SHP77 (cell line): ENCODE measurements around the gene DPEP2NB.
"Not testable (repeated sequence)": the region's sequence is repeated elsewhere in the genome, so short reads cannot be mapped to it uniquely, and the experiment has no call there.

Source experiments
- DNase-seq, 2 experiments: peaks; one replicate each; lab custom pipeline; 2025; lab: John Stamatoyannopoulos, UW

The DPEP2NB gene

DNA sequence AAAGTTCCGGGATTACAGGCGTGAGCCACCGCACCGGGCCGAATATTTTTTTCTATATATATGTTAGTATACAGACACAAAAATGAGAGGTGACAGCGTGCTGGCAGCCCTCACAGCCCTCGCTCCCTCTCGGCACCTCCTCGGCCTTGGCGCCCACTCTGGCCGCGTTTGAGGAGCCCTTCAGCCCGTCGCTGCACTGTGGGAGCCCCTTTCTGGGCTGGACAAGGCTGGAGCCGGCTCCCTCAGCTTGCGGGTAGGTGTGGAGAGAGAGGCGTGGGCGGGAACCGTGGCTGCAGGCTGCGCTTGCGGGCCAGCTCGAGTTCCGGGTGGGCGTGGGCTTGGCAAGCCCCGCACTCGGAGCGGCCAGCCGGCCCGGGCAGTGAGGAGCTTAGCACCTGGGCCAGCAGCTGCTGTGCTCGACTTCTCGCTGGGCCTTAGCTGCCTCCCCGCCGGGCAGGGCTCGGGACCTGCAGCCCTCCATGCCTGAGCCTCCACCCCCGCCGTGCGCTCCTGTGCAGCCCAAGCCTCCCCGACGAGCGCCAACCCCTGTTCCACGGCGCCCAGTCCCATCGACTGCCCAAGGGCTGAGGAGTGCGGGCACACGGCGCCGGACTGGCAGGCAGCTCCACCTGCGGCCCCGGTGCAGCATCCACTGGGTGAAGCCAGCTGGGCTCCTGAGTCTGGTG, 33.6 kb downstream of the DPEP2NB start:
- no peak for DNase-seq

DNA sequence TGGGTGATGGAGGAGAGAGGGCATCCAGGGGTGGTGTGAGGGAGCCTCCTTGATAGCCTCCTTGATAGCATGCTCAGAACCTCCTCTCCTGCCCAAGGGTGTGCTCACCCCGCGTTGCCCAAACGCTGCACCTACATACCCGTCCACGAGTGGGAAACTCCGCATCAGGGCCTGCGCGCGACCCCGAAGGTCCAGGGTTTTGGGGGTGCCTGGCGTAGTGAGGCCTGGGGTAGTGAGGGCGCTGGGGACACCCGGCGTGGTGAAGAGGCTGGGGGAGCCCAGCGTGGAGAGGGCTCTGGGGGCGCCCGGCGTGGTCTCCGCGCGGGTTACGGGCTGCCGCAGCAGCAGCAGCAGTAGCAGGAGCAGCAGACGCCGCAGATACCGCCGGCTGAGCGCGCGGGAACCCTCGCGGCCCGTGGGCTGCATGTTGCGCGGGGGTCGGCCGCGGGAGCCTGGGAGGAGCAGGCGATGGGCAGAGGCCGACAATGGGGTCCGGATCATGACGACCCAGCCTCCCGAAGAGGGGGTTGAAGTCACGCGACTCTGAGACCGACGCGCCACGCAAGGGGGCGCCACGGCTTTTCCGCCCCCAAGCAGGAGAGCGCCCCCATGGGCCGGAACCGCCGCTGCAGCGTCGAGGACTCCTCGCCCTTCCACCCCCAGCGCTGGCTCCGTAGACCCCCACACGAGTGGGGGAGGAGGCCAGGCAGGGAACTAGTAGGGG, 35.6 kb downstream of the DPEP2NB start, which contains the start of gene DPEP3:
TSS of gene DPEP3 (minus strand) at position 545 of the 724 bp plus-strand sequence. CDS start at position 426, 119 bp downstream.
- DNase-seq = no peak

DNA sequence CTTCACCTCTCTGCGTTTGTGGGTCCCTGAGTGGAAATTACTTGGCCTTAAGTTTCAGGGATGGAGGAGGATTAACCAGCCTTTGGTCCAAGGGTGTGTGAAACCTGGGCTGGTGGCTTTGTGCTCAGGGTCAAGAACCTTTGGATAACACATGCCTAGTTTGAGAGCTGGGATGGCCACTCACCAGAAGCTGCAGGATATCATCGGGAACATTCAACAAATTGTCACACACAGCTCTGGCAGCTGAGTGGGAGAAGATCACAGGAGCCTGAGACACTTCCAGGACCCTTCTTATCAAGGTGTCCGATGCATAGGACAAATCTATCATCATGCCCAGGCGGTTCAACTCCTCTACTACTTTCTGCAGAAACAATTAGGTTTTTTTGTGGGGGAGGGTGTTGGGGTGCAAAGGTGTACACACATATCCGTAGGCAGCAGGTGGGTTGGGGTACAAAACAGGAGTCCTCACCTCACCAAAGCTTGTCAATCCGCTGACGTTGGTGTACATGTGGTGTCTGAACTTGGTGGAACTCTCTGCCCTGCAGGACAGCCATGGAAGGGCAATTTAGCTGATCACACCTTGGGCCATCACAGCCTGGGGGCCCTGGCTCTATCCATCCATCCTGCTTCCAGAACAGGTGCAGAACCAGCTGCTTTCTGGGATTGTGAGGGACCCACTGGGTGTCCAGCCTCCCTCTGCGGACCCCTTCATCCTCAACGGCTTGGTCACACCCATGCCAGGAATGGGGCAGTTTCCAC, 38.1 kb downstream of the DPEP2NB start:
- no peak for DNase-seq

DNA sequence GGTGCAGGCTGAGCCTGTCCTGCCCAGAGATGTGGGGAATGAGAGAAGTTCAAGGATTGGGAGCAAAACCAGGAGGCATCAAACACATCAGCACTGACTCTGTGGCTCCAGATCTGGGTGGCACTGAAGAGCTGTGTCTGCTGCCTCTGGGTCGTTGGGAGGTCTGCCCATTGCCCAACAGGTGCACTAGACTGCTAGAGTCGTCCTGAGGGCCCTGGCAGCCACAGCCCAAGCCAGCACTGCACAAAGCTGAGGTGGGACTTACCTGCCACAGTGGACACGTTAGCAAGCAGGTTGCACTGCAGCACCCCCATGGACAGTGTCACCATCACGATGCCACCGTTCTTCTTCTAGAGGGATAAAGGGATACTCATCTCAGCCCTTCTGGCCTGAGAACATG, 38.7 kb downstream of the DPEP2NB start:
- DNase-seq = no peak

DNA sequence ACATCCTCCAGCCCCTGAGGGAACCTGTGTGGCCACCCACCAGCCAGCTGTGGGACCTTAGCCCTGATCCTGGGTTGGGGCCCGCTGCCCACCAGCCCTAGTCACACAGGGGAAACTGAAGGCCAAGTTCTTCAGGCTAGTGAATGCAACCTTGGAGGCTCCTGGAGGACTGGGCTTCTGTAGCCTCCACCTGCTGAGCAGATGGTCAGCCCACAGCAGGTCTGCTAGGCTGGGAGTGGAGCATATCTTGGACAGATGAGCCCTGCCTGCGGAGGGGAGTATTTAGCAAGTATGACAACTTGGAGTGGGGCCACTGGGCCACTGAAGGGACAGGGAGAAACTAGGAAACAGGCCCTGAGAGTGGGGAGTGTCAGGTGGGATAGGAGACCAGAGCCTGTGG, 39.5 kb downstream of the DPEP2NB start:
- DNase-seq = no peak

DNA sequence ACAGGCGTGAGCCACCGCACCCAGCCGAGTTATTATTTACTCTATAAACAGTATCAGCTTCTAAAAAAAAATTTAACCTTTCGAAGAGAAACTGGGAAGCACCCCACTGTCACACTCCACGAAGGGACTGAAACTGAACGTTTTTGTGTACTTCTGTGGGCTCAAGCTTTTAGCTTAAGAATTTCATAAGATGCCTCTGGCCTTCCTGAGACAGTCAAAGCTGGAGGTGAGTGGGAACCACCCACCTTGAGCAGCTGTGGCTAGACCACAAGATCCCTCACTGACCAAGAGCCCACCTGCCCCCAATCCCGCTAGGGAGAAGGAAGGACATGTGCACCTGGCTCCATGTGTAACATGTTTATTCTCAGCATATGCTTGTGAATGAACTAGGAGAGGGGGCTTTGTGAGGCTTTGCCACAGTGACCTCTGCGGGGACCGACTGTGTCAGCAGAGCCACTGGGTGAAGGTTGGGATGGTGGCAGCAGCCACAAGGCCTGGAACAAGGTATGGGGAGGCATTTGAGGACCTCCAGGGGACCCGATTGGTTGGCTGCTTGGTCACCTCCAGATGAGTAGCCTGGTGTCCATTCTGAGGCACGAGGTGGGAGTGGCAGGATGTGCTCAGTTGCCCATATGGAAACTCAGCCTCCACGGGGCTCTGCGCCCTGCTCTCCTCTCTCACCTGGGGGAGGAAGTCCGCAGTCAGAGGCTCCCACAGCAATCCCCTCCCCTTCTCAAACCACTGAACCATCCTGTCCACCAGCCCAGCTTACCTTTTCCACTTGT, 40.2 kb downstream of the DPEP2NB start:
- DNase-seq = no peak

DNA sequence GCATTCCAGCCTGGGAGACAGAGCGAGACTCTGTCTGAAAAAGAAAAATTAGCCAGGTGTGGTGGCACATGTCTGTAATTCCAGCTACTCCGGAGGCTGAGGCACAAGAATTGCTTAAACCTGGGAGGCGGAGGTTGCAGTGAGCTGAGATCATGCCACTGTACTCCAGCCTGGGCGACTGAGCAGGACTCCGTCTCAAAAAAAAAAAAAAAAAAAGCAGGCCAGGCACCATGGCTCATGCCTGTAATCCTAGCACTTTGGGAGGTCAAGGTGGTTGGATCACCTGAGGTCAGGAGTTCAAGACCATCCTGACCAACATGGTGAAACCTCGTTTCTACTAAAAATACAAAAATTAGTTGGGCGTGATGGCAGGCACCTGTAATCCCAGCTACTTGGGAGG, 43.4 kb downstream of the DPEP2NB start:
- not testable (repeated sequence) for DNase-seq

DNA sequence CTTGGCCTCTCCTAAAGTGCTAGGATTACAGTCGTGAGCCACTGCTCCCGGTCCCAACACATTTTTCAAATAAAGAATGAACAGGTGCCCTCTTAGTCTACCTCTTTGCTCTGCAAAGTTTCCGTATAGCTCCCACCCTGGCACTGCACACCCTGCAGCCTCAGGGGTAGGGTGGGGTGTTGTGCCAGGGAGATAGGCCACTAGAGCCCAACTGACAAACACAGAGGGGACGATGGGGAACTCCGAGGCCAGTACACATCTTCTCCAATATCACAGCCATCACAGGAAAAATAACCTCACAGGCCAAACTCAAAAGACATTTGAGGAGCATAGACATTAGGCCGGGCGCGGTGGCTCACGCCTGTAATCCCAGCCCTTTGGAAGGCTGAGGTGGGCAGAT, 44.6 kb downstream of the DPEP2NB start:
- no peak for DNase-seq

DNA sequence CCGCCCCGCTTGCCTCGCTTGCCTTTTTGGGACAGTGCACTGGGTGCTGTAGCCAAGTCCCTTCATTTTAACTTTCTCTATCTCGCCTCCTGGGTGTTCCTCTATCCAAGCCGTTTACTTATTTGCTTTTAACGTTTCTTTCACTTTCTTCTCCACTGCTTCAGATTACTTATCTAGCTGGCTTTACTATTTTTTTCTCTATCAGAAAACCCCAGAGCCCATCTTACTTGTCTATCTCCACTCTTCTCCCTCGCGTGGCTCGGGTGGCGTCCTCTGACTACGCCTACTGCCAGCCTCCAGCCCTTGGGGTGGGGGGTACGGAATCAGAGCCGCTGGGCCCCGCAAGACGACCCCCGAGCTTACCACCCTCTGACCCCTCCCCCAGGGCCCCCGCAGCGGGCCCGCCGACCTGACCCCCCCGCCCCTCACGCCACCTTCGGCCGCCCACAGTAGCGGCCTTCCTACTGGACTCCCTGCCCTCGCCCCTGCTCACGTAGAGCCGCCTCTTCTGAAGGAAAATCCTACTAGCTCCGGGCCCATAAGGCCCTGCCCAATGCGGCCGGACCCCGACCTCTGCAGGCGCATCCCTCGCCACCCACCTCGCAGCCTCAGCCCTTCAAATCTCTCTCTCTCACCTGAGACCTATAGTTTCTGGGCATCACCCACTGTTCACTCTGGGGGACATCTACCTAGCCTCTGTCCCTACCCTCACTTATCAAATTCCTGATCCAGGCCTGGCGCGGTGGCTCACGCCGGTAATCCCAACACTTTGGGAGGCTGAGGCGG, 46.3 kb downstream of the DPEP2NB start:
- no peak for DNase-seq

DNA sequence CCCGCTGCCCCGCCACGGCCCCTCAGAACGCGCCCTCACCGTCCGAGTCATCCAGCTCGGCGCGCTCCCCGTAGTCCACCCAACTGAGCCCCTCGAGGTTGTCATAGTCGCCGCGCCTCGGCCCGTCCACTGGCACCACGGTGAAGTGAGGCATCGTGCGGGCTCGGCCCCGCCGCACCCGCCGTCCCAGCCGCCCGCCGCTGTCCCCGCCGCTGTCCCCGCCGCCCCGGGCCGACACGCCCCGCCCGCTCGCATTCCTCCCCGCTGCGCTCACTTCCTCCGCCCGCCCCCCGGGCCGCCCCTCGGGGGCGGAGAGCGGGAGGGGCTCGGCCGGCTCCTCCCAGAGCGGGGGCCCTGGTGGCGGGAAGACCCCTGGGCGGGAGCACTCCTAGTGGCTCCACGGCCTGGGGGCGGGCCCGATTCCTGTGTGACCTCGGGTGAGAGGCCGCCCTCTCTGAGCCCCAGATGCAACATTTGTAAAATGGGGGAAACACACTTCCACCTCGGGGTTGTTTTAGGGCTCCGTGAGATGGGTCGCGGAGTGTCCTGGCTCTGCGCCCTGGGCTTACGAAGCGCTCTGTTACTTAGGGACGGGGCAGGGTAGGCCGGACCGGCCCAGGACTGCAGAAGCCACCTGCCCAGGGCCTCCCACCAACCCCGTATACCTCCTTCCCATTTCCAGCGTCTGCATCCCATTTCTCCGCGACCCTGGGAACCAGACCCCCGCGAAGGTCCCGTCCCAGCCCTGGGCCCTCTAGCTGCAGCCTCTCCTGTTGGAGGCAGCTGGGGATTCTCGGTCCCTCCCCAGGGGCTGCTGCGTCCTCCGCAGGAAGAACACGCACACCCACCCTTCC, 47.1 kb downstream of the DPEP2NB start, which contains the start of gene SLC12A4:
TSS of gene SLC12A4 (minus strand) at position 238 of the 854 bp plus-strand sequence. CDS start at position 154, 84 bp downstream.
- DNase-seq = peak in 1 of 2 experiments; percentile 30

DNA sequence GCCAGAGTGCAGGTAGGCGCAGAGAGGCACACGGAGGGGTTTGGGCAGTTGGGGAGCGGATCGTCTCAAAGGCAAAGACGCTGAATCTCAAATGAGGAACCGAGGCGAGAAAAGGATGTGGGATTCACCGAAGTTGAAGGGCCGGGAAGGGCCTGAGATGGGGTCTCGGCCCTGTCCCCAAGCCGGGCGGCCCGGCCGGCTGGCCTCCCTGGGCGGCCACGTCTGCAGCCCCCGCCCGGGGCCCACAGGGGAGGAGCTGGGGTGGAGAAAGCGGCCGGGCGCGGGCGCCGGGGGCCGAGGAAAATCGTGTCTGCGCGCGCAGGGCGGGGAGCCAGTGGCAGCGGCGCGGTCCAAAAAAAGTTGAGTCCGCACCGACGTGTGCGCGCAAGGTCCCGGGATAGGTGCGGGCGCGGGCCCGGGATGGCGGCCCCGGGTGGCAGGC, 47.7 kb downstream of the DPEP2NB start:
- DNase-seq = no peak

DNA sequence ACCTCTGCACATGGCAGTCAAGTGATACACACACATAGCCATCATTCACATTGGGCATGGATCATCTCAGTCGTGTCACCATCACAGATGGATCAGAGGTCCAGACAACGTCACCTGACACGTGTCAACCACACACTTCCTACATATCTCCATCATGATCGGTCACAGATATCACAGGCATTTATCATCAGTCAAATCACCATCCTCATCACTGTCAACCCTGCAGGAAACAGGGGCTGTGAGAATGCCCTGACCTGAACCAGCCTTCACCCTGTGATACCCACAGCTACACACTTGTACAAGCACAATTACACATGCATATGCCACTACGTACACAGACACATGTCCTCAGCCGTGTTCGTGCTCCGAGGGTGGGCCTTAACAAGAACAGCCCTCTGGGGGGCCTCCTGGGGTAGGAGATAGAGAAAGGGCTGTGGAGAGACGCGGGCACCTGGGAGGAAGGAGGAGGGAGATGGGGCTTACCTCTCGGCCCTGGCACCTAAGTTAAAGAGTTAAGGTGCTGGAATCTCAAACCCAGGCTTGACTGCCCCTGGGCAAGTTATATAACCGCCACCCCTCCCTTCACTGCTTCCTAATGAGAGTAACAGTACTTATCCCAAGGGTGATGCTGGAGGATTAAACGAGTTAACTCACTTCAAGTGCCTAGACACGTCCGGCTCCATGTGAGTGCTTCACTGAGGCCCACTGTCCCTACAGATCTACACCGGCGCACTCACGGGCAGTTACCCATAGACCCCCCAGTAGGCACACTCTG, 48.3 kb downstream of the DPEP2NB start:
- DNase-seq = no peak

DNA sequence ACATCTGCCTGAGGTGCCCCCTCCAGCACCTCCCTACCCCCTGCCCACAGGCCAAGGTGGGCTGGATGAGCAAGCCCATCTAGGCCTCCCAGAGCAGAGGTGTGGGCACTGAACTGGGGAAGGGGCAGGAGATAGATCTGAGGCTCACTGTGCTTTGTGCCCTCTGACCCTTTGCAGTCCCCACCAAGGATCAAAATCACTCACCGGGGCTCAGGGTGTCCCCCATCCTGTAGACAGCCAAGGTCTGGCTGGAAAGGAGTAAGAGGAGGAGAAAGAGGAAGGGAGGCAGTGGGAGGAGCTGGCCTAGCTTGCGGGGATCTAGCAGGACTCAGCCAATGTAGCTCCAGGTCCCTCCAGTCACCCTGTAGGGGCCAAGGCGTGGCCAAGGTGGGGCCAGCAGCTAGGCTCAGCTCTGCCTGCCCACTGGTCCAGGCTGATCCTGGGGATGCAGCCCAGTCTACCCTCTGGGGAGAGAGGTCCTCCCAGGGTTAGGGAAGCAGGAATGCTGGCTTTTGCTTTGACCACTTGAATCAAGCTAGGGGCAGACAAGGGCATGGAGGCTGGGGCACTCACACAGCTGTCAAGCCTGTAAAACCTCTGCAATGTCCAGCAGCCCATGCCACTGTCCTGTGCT, 49.0 kb downstream of the DPEP2NB start:
- DNase-seq = no peak

DNA sequence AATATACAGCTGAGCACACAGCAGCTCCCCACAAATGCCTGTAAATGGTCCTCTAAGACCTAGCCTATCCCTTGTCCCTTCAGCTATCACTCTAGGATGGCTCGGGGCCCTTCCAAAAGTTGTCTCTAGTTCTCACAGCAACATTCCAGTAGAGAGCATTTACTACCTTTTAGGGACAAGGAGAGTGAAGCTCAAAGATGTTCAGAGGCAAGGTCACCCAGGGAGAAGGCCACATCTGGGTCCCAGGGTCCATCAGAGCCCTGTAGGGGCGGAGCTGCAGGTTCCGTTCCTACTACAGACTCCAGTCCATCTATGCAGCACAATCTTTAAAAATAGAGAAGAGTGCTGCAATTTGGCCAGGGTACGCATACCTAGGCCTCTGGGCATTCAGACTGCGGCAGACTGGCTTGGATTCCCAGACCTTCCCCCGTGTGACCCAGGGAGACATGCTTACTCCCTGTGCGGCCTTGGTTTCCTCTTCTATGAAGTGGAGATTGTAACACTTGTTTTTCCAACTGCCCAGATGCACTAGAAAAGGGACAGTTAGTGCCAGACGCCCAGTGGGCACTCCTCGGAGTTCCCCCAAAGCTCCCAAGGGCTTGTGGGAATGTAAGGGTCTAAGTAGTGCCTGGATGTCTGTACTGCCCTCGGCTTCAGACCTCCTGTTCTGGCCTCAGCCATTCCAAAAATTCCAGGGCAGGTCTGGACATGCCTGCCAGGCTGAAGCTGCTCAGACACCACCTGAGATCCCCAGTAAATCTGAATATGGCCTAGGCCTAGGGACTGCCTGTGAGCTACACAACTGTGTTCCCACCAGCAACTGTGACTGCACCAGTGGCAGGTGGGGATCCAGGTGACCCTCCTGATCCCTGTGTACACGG, 49.8 kb downstream of the DPEP2NB start:
- DNase-seq = no peak

DNA sequence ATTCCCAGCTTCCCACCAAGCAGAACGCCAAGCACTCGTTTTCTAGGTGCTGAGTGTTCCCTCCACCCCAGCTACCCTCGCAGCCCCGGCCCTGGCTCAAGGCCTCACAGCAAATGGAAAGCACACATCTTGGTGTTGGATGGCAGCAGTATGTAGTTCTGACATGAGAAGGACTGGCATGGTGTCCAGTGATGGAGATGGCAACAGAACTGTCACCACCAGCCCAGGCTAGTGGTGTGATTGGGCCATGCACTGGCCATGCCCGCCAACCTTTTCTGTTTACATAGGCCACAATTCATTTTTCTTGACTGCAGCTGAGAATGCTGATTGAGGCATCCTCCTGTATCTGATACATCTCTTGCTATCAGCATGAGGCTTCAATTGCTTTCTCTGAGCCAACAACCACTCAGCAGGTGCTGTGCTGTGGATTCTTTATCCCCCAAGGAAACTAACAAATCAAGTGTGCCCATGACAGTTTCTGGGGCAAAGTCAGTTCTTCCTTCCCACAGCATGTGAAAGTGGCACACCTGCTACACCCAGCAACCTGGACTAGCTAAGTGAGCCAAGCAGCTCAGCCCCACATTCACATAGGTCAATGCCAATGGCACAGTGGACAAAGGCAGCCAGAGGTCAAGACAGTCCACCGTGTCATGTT, 51.1 kb downstream of the DPEP2NB start:
- no peak for DNase-seq

DNA sequence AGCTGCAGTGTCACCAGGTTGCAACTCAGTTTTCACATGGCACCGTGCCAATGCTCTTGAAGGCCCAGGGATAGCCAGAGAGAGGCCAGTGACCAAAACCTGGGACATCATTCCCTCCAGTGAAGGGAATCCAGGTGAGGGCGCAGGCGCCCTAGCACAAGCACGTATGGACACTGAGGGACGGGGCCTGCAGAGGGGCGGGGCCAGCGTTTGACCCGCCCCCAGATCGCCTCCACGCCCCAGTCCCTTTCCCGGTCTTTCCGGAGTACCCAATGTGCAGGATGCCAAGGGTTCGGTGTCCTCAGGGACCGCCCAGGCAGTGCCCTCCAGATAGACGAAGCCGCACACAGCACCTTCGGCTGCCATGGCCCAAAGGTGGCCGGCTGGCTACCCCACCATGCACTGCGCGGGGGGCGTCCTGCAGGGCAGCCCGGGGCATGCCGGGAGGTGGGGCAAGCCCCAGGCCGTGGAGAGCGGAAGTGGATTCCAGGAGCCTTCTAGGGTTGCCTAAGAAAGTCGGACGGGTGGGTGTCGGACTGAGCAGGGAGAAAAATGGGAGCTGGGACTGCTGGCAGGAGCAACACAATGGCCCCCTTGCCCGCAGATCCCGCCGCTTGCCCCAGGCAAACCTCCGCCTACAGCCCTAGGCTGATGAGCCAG, 51.9 kb downstream of the DPEP2NB start:
- DNase-seq = peak in 1 of 2 experiments; percentile 30
